HAP-1 (cell line): ENCODE data around the gene CCDC51.

Source experiments
- DNase-seq, 2 experiments: peaks; one replicate each; pipeline ENCODE4 v3.0.0-alpha.2; 2016 to 2020; ENCODE audit warnings: low spot score in 2 of 2
- H3K27me3 ChIP-seq: fragments of 250-450 bp; sonication (Bioruptor Pico); 2 replicates; pipeline ENCODE4 v1.5.1; 2020; ENCODE audit warnings: low read depth, mild to moderate bottlenecking, moderate library complexity
- H3K36me3 ChIP-seq: fragments of 250-450 bp; sonication (Bioruptor Pico); replicated peaks from 2 replicates; pipeline ENCODE4 v1.5.1; 2020; ENCODE audit warnings: mild to moderate bottlenecking
- H3K4me1 ChIP-seq: fragments of 250-450 bp; sonication (Bioruptor Pico); 2 replicates; pipeline ENCODE4 v1.5.1; 2020; ENCODE audit warnings: mild to moderate bottlenecking
- H3K4me3 ChIP-seq: fragments of 250-450 bp; sonication (Bioruptor Pico); 2 replicates; pipeline ENCODE4 v1.5.1; 2020; ENCODE audit warnings: mild to moderate bottlenecking, moderate library complexity
- H3K9me3 ChIP-seq: fragments of 250-450 bp; sonication (Bioruptor Pico); 2 replicates; pipeline ENCODE4 v1.5.1; 2020; ENCODE audit warnings: mild to moderate bottlenecking, moderate library complexity
- in situ Hi-C: fragments of 300-500 bp; cut with MboI; formaldehyde crosslinking; loops from 3 replicates; pipeline ENCODE4 v1.14.3; 2020; ENCODE audit warnings: low sequenced_read_pairs, inconsistent platforms, mixed read lengths

The CCDC51 gene

DNA sequence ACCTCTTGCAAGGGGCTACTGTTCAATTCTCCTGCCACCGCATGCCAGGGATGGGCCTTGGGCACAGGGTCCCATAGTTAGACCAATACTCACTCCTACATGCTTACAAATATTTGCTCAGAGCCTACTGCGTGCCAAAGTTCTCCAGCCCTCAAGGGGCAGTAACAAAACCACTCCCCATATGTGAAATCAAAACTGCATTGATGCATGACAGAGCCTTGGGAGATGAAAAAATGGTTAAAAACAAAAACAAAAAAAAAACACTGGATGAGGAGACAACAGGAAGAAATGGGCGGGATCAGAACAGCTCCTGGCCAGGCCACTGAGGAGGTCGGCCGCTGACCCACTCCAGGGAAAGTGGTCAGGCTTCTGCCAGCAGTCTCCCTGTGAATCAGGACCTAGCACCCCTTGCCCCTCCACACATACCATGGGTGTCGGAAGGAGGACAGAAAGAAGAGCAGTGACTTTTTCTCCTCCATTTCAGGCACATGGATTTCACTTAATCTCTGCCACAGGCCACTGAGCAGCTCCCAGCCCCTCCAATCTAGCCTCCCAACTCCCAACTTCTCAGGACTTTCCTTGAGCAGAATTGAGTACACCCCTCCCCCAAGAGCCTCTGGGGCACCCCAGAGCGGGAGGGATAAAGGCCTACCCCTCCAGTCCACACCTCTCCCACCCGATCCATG, 12.8 kb downstream of the CCDC51 start:
- no peak for DNase-seq
- no peak overlapping the region for H3K4me3 ChIP-seq
- H3K27me3 ChIP-seq, result no peaks in the 10 kb centered on the region
- in situ Hi-C loops, result no loop called here
- no peaks in the 10 kb centered on the region for H3K9me3 ChIP-seq
- H3K4me1 ChIP-seq, result peaks cover 9% of the 10 kb centered on the region
- peaks cover 6% of the 10 kb centered on the region for H3K36me3 ChIP-seq

DNA sequence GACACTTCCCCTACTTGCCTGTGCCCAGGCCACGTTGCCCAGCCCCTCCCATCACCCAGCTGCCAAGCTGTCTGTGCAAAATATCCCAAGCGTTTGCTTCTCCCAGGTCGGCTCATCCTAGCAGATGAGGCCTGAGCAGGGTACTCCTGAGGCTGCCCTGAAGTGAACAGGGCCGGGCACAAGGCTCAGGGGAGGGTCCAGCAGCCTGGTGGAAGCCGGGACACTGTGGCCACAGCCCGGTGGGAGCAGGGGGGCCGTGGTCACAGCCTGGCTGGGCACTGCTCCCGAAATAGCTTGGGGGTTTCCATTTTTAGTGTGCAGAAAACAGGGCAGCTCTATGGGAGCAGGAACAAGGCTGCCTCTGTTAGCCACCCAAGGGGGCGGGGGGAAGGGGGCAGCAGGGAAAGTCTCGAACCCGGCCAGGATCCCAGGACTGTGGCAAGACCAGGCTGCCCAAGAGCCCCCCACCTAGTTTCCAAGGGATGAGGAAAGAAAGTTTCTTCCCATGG, 13.5 kb downstream of the CCDC51 start:
- H3K4me1 ChIP-seq, result peaks cover 9% of the 10 kb centered on the region

DNA sequence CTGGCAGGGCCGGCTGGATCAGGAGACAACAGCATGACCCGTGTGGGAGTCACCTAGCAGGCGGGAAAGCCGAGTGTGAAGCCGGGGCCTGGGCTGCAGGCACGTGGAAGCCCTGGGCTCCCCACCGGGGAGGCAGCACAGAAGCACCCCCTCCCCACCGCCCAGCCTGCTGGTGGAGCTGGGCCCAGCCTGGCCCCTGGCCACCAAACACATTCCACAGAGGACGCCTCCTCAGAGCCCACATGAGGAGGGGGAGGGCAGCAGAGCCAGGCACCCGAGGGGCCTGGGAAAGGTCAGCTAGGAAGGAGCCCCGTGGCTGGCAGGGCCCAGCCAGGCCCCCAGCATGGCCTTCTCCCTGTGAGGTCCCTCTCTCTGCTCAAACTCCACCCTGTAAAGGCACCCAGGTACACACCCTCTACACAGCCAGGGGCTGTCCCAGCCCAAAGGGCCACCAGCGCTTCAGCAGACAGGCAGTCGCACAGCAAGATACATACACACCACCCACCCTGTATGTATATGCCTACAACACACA, 14.6 kb downstream of the CCDC51 start:
- Histone ChIP-seq H3K27me3 (no peaks in the 10 kb centered on the region), H3K36me3 (no peaks in the 10 kb centered on the region), H3K9me3 (no peaks in the 10 kb centered on the region), H3K4me3 (no peak overlapping the region), H3K4me1 (peaks cover 9% of the 10 kb centered on the region)
- DNase-seq, result no peak
- in situ Hi-C loops, result no loop called here

More for the DNA sequence above, 13.5 kb downstream of the CCDC51 start:
- Histone ChIP-seq H3K36me3 (no peaks in the 10 kb centered on the region; the same call in 1 of the 2 replicates), H3K4me3 (no peak overlapping the region), H3K9me3 (no peaks in the 10 kb centered on the region), H3K27me3 (no peaks in the 10 kb centered on the region)
- no peak for DNase-seq
- in situ Hi-C loops, result no loop called here

DNA sequence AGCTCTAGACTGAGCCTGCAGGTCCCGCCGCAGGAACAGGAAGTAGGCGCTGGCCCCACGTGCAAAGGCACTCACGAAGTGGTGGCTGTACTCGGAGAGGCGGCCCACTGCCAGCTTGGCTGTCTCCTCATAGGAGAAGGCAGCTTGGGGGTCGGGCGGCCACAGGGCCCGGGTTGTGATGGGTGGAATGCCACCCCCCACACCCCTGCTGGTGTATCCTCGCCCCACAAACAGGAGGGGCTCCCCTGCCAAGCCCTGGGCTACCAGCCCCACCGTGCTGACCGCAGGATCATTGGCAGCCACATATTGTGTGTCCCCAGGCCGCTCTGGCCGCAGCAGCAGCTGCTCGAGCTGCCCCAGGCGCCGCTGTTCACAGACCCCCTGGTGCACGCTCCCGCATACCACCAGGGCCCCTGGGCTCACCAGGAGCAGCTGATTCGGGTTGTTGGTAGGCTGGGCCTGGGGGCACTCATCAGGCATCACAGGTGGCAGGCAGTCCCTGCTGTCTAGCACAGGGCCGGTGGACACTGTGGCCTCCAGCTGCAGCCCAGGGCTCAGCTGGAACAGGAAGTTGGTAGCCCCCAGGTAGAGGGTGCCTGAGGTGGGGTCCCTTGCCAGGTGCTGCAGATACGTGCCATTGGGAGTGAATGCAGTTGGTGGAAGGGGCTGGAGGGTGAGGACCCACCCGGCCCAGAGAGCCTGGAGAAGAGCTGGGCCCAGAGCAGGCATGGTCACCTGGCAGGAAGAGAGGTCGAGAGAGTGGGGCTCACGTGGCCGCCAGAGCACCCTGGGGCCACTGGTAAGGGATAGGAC, 15.8 kb downstream of the CCDC51 start:
- Histone ChIP-seq H3K36me3 (no peaks in the 10 kb centered on the region), H3K4me1 (peaks cover 5% of the 10 kb centered on the region), H3K4me3 (no peak overlapping the region), H3K27me3 (no peaks in the 10 kb centered on the region), H3K9me3 (no peaks in the 10 kb centered on the region)
- in situ Hi-C loops, result no loop called here
- no peak for DNase-seq

DNA sequence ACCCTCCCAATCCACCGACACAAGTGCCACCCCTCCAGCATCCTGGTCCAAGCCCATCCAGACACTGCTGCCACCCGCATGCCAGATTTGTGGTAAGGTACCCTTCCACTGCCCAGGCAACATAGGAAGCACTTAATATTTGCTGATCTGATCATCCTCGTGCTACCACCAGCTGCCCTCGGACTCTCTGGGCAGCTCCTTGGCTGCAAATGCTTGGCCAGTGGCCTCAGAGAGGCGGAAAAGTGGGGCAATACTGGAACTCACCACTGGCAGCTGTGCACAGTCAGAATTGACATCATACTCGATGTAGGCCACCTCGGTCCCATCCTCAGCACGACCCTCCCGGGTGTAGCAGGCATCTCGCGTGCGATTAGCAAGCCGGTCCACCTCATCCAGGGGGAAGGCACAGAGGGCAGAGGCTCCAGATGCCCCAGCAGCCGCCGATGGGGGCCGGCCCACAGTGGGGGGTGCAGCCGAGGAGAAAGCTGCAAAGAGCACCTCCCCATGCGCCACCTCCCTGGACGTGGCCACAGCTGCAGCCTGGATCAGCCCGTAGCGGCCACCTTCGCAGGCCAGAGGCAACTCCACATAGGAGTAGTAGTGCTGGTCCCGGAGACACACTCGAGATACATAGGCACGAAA, 16.6 kb downstream of the CCDC51 start:
- Histone ChIP-seq H3K4me1 (peaks cover 4% of the 10 kb centered on the region), H3K27me3 (no peaks in the 10 kb centered on the region), H3K9me3 (no peaks in the 10 kb centered on the region), H3K4me3 (no peak overlapping the region), H3K36me3 (no peaks in the 10 kb centered on the region)
- in situ Hi-C loops, result no loop called here
- no peak for DNase-seq

DNA sequence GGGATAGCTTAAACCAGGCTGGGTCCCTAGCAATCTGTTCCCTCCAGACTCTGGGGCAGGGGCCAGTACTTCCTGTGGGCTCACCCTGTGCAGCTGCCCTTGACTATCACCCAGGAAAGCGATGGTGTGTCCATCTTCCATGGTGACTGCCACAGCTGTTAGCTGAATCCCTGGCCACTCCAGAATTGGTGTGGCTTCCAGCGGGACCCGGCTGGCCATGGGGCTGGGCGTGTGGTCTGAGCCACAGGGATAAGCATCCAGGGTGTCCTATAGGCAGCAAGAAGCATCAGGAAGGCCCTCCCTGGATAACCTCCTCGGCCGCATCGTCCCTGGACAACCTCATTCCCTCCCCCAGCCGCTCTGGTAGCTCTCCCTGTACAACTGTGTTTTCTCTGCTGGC, 17.2 kb downstream of the CCDC51 start:
- Histone ChIP-seq H3K4me3 (no peak overlapping the region), H3K36me3 (no peaks in the 10 kb centered on the region), H3K4me1 (no peaks in the 10 kb centered on the region), H3K27me3 (no peaks in the 10 kb centered on the region), H3K9me3 (no peaks in the 10 kb centered on the region)
- in situ Hi-C loops, result no loop called here
- DNase-seq, result no peak

DNA sequence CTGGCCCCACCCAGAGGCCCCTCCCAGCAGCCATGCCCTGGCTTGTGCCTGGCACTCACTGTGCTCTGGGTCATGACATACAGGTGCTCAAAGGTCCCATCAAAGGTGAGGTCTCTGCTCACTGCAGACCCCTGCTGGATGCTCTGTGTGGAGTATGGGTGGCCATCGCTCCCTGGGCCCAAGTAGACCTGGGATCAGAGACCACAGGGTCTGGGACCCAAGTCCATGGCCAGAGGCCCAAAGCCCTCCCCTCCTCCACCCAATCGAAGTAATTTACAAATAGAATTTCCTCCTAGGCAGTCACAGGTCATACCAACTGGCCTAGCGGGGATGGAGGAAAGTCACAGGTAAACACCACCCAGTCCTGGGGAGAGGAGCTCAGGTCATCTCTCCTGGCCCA, 17.6 kb downstream of the CCDC51 start:
- H3K4me1 ChIP-seq, result no peaks in the 10 kb centered on the region
- H3K4me3 ChIP-seq, result no peak overlapping the region
- no peaks in the 10 kb centered on the region for H3K27me3 ChIP-seq
- no peak for DNase-seq
- in situ Hi-C loops, result no loop called here
- H3K36me3 ChIP-seq, result no peaks in the 10 kb centered on the region
- H3K9me3 ChIP-seq, result no peaks in the 10 kb centered on the region

DNA sequence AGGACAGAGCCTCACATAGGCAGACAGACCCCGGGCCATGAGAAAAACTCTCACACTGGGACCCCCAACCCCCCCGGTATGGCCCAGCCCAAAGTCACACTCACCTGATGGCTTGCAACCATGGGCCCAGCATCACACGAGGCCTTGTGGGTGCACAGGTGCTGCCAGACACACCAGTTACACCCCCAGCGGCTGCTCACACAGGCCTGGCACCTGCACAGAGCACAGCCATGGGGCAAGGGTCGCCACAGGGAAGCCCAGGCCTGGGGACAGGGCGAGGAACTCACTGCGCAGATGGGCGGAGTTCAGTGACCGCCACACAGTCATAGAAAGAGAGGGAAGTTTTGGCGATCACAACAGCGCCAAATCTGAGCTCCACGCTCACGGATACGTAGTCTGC, 19.4 kb downstream of the CCDC51 start:
- Histone ChIP-seq H3K4me3 (no peak overlapping the region), H3K36me3 (no peaks in the 10 kb centered on the region), H3K9me3 (no peaks in the 10 kb centered on the region), H3K27me3 (no peaks in the 10 kb centered on the region), H3K4me1 (no peaks in the 10 kb centered on the region)
- in situ Hi-C loops, result no loop called here
- DNase-seq, result no peak

DNA sequence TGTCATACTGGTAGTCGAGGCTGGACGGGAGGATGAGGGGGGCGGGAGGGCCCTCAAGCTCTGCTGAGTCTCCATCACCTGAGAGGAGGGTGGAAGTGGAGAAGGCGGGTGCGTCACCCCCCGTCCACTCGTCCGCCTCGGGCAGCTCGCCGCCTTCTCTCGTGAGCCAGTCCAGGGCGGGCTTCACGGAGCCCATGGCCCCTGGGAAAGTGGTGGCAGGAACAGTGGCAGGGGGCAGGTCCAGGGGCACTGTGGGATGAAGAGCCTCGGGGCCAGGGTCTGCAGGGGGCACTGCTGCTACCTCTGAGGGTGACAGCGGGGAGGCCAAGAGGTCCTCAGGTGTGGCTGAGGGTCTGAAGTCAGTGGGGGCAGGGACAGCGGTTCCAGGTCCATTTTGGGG, 20.3 kb downstream of the CCDC51 start:
- no peaks in the 10 kb centered on the region for H3K27me3 ChIP-seq
- H3K9me3 ChIP-seq, result no peaks in the 10 kb centered on the region
- in situ Hi-C loops, result no loop called here
- DNase-seq, result no peak
- H3K4me1 ChIP-seq, result no peaks in the 10 kb centered on the region
- H3K4me3 ChIP-seq, result no peak overlapping the region
- peaks cover 3% of the 10 kb centered on the region; the same call in 1 of the 2 replicates for H3K36me3 ChIP-seq

DNA sequence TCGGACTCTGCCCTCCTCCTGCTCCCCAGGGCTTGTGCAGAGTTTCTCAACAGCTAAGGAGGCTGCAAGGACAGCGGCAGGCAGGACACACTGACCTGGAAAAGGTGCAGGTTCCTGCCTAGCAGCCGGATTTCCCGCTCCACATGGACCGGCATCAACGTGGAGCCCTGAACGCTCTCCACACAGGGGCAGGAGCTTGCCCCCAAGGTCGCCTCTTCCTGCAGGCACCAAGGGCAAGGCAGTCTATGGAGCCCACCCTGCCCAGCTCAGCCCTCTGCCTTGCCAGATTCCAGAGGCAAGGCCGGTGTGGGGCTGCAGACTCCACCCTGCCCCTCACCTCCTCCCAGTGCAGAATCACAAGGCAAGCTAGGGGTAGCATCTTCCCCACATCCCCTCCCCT, 20.8 kb downstream of the CCDC51 start:
- no peaks in the 10 kb centered on the region for H3K4me1 ChIP-seq
- in situ Hi-C loops, result no loop called here
- DNase-seq, result no peak
- no peaks in the 10 kb centered on the region for H3K9me3 ChIP-seq
- no peaks in the 10 kb centered on the region for H3K27me3 ChIP-seq
- H3K36me3 ChIP-seq, result peaks cover 6% of the 10 kb centered on the region; the same call in 1 of the 2 replicates
- H3K4me3 ChIP-seq, result no peak overlapping the region

DNA sequence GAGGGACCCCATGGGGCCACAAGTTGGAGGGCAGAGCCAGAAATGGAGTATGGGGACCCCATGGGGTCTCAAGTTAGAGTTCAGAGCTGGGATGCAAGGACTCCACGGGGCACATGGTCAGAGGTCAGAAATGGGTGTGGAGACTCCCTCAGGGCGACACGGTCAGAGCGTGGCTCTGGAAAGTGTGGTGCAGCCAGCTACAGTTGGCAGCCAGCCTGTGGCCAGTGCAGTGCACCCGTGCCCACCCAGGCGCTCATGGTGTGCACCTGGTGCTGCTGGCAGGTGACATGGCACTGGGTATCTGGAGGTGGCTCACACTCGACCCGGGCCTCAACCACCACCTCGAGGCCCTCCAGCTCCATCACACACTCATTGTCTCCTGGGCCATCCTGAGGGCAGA, 21.3 kb downstream of the CCDC51 start:
- in situ Hi-C loops, result no loop called here
- peaks cover 6% of the 10 kb centered on the region; the same call in 1 of the 2 replicates for H3K36me3 ChIP-seq
- H3K4me3 ChIP-seq, result no peak overlapping the region
- no peaks in the 10 kb centered on the region for H3K27me3 ChIP-seq
- H3K9me3 ChIP-seq, result no peaks in the 10 kb centered on the region
- no peak for DNase-seq
- H3K4me1 ChIP-seq, result no peaks in the 10 kb centered on the region

DNA sequence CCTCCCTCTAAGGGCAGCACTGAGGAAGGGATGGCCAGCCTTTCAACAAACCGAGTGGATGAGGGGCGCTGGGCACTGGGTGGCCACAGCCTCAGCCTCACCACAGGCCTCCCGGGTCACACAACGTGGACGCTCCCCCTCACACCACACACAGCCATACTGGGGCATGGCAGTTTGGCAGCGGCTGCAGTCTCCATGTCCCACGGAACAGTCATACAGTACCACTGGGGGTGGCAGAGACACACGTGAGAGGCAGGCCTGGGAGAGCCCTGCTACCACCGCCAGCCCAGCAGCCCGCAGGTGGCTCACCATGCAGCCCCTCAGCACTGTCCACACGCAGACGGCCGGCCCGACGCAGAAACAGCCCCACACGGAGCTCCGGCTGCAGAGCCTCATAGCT, 21.8 kb downstream of the CCDC51 start:
- H3K36me3 ChIP-seq, result peaks cover 6% of the 10 kb centered on the region; the same call in 1 of the 2 replicates
- H3K27me3 ChIP-seq, result no peaks in the 10 kb centered on the region
- DNase-seq, result no peak
- in situ Hi-C loops, result no loop called here
- H3K4me1 ChIP-seq, result no peaks in the 10 kb centered on the region
- no peaks in the 10 kb centered on the region for H3K9me3 ChIP-seq
- no peak overlapping the region for H3K4me3 ChIP-seq

DNA sequence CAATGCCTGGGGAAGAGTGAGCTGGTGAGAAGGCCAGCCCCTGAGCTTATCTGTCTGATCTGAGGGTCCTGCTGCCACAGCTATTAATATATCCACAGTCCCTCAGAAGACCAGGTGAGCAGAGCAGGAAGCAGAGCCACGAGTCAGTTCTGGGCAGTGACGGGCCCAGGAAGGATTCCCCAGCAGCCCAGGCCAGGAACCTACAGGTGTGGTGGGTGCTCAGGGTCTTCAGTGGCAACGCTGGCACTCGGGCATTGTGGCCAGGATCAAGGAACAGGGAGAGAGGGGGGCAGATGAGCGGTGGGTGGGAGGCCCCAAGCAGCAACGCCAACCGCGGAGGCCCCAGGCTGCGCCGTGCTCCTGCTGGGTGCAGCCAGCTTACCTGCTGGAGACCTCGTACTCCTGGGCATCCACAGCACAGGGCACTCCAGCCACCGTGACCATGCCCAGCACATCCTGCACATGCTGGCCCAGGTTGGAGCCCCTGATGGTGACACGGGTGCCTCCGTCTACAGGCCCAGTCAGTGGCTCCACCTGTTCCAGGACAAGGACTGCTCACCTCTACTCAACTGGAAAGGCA, 22.3 kb downstream of the CCDC51 start:
- Histone ChIP-seq H3K4me3 (no peak overlapping the region), H3K36me3 (peaks cover 6% of the 10 kb centered on the region; the same call in 1 of the 2 replicates), H3K9me3 (no peaks in the 10 kb centered on the region), H3K27me3 (no peaks in the 10 kb centered on the region), H3K4me1 (no peaks in the 10 kb centered on the region)
- DNase-seq, result no peak
- in situ Hi-C loops, result no loop called here
